Measurements from ENCODE around the gene HES7.

GRCh38 chr17:8155996-8156245, 32.0 kb upstream of the HES7 start:
- TF ChIP-seq POLR2A (IDR thresholded peaks at IDR 0.05; ENCODE audit: low read length): no peak
- TF ChIP-seq GATA1 (IDR thresholded peaks at IDR 0.05; ENCODE audit: low read depth, low read length): no peak
